ENCODE data around the gene HSD17B8.

- TF ChIP-seq, protein P1, sequence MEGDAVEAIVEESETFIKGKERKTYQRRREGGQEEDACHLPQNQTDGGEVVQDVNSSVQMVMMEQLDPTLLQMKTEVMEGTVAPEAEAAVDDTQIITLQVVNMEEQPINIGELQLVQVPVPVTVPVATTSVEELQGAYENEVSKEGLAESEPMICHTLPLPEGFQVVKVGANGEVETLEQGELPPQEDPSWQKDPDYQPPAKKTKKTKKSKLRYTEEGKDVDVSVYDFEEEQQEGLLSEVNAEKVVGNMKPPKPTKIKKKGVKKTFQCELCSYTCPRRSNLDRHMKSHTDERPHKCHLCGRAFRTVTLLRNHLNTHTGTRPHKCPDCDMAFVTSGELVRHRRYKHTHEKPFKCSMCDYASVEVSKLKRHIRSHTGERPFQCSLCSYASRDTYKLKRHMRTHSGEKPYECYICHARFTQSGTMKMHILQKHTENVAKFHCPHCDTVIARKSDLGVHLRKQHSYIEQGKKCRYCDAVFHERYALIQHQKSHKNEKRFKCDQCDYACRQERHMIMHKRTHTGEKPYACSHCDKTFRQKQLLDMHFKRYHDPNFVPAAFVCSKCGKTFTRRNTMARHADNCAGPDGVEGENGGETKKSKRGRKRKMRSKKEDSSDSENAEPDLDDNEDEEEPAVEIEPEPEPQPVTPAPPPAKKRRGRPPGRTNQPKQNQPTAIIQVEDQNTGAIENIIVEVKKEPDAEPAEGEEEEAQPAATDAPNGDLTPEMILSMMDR (IDR thresholded peaks at IDR 0.05 in 2 of 3, conservative IDR thresholded peaks at IDR 0.05 in 1 of 3; ENCODE audit: borderline replicate concordance in 1 of 3, insufficient read depth in 1 of 3, low read depth in 2 of 3, low read length in 2 of 3), result no peak
- TF ChIP-seq EZH2 (IDR thresholded peaks at IDR 0.05), result no peak
- TF ChIP-seq ATF3 (IDR thresholded peaks at IDR 0.05), result no peak
- TF ChIP-seq YY1 (IDR thresholded peaks at IDR 0.05; ENCODE audit: extremely low read depth, insufficient replicate concordance, low read depth, low read length), result no peak
- TF ChIP-seq MAX (IDR thresholded peaks at IDR 0.05), result no peak
- TF ChIP-seq POLR2AphosphoS5 (IDR thresholded peaks at IDR 0.05; ENCODE audit: low read depth, low read length), result no peak
- TF ChIP-seq POLR2A (IDR thresholded peaks at IDR 0.05; ENCODE audit: borderline replicate concordance, extremely low read depth, insufficient read depth, insufficient read length), result no peak
- TF ChIP-seq TCF7L2 (IDR thresholded peaks at IDR 0.05; ENCODE audit: borderline replicate concordance, extremely low read depth, insufficient read depth, insufficient read length), result no peak
These were observed 19.3 kb upstream of the HSD17B8 start for GRCh38 chr6:33185190-33185589.

Measured in HCT116 (cell line).